Cardiac muscle cell (in vitro differentiated cells and primary cell): ENCODE results near the gene CTTNBP2. TPM values are rescaled to one million over a fixed set of nuclear protein-coding genes. Genes with fewer than 3 reads are reported as not detected.
A peak's percentile ranks its signal among the peaks of the same experiment; 100 is the strongest.

Source experiments
- DNase-seq, 2 donors: peaks; one replicate each; pipeline versions ENCODE4 v3.0.0 to v3.0.0-alpha.2; 2010 to 2017; ENCODE audit warnings: low read depth in 1 of 2, low spot score in 1 of 2
- H3K27ac ChIP-seq: fragments of 200-600 bp; sonication (generic); 2 replicates; pipeline ENCODE4 v1.5.1; 2016
- H3K27me3 ChIP-seq: fragments of 200-600 bp; sonication (generic); 2 replicates; pipeline ENCODE4 v1.6.0; 2016; ENCODE audit warnings: control low read depth
- H3K36me3 ChIP-seq: fragments of 200-600 bp; sonication (generic); 2 replicates; pipeline ENCODE4 v1.5.1; 2016; ENCODE audit warnings: control low read depth
- H3K4me1 ChIP-seq: fragments of 200-600 bp; sonication (generic); 2 replicates; pipeline ENCODE4 v1.8.1; 2017; ENCODE audit warnings: low read depth, mild to moderate bottlenecking, mixed run types
- H3K4me3 ChIP-seq: fragments of 200-600 bp; sonication (generic); 2 replicates; pipeline ENCODE4 v1.5.1; 2016; ENCODE audit warnings: mild to moderate bottlenecking
- H3K9me3 ChIP-seq: fragments of 200-600 bp; sonication (generic); 2 replicates; pipeline ENCODE4 v1.5.1; 2017; ENCODE audit warnings: low read depth, mild to moderate bottlenecking, control low read depth
- CTCF ChIP-seq: IDR thresholded peaks from 2 replicates; pipeline ENCODE4 v1.5.1; 2012; ENCODE audit warnings: low read depth, mild to moderate bottlenecking, low read length
- polyA plus RNA-seq: library from polyadenylated mRNA; unstranded; fragments of >200 nt; fragmentation: Nextera tagmentation; extraction: Ambion mirVana; gene quantifications from 2 replicates; pipeline ENCODE4 v1.2.1, GENCODE V29; 2016
- total RNA-seq: library from RNA; depleted of rRNA; stranded (reverse); fragments of >200 nt; gene quantifications from 2 replicates; pipeline ENCODE4 v1.2.3, GENCODE V29; 2016

The CTTNBP2 gene
- total and polyA plus RNA-seq, 2 experiments from 2014 or later, result 30.0 to 51.2 TPM

- Histone ChIP-seq H3K4me3 (no peak overlapping the region), H3K9me3 (no peaks in the 10 kb centered on the region), H3K27me3 (no peaks in the 10 kb centered on the region), H3K27ac (no peak overlapping the region), H3K36me3 (no peaks in the 10 kb centered on the region), H3K4me1 (peaks cover 11% of the 10 kb centered on the region)
- peak in 1 of 2 donors; percentile 31 for DNase-seq
- no peak for TF ChIP-seq CTCF
Observed at GRCh38 chr7:117682681-117683385, 190.4 kb downstream of the CTTNBP2 start.

- no peak for TF ChIP-seq CTCF
- Histone ChIP-seq H3K27me3 (no peaks in the 10 kb centered on the region), H3K36me3 (no peaks in the 10 kb centered on the region), H3K4me1 (peaks cover 24% of the 10 kb centered on the region), H3K4me3 (no peak overlapping the region), H3K27ac (no peak overlapping the region), H3K9me3 (no peaks in the 10 kb centered on the region)
- no peak for DNase-seq
Observed at GRCh38 chr7:117679120-117679519, 194.1 kb downstream of the CTTNBP2 start.

- peak overlapping the region; percentile 45 for H3K27ac ChIP-seq
- H3K4me3 ChIP-seq, result no peak overlapping the region
- no peaks in the 10 kb centered on the region for H3K36me3 ChIP-seq
- TF ChIP-seq CTCF, result no peak
- H3K4me1 ChIP-seq, result peaks cover 38% of the 10 kb centered on the region
- H3K9me3 ChIP-seq, result no peaks in the 10 kb centered on the region
- no peaks in the 10 kb centered on the region for H3K27me3 ChIP-seq
- no peak for DNase-seq
Observed at GRCh38 chr7:117675497-117676435, 197.5 kb downstream of the CTTNBP2 start.

- H3K4me1 ChIP-seq, result peaks cover 38% of the 10 kb centered on the region
- H3K4me3 ChIP-seq, result no peak overlapping the region
- H3K27ac ChIP-seq, result no peak overlapping the region
- no peaks in the 10 kb centered on the region for H3K36me3 ChIP-seq
- no peaks in the 10 kb centered on the region for H3K27me3 ChIP-seq
- no peak for TF ChIP-seq CTCF
- H3K9me3 ChIP-seq, result no peaks in the 10 kb centered on the region
- DNase-seq, result peak in 1 of 2 donors; percentile 32
Observed at GRCh38 chr7:117674617-117675016, 198.6 kb downstream of the CTTNBP2 start.

- peak; percentile 64 to 75 for DNase-seq
- TF ChIP-seq CTCF, result peak; percentile 47
- H3K27ac ChIP-seq, result peak overlapping the region; percentile 80
- peaks cover 38% of the 10 kb centered on the region for H3K4me1 ChIP-seq
- no peak overlapping the region for H3K4me3 ChIP-seq
- H3K9me3 ChIP-seq, result no peaks in the 10 kb centered on the region
- no peaks in the 10 kb centered on the region for H3K36me3 ChIP-seq
- H3K27me3 ChIP-seq, result no peaks in the 10 kb centered on the region
Observed at GRCh38 chr7:117673839-117674238, 199.4 kb downstream of the CTTNBP2 start.
